ENCODE measurements around the gene TENM3.

DNA sequence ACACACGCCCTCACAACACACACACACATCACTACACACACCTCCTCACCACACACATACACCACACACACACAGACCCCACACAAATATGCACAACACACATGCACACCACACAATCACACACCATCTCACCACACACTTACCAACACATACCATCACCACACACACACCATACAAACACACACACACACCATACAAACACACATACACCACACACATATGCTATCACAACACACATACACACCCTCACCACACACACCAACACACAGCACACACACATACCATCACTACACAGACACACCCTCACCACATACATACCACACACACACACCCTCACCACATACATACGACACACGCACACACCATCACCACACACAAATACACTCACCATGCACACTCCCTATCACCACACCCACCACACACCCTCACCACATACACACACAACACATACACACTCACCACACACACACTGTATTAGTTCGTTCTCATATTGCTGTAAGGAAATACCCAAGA lies 567.0 kb downstream of the TENM3 start:
- TF ChIP-seq, protein P1, sequence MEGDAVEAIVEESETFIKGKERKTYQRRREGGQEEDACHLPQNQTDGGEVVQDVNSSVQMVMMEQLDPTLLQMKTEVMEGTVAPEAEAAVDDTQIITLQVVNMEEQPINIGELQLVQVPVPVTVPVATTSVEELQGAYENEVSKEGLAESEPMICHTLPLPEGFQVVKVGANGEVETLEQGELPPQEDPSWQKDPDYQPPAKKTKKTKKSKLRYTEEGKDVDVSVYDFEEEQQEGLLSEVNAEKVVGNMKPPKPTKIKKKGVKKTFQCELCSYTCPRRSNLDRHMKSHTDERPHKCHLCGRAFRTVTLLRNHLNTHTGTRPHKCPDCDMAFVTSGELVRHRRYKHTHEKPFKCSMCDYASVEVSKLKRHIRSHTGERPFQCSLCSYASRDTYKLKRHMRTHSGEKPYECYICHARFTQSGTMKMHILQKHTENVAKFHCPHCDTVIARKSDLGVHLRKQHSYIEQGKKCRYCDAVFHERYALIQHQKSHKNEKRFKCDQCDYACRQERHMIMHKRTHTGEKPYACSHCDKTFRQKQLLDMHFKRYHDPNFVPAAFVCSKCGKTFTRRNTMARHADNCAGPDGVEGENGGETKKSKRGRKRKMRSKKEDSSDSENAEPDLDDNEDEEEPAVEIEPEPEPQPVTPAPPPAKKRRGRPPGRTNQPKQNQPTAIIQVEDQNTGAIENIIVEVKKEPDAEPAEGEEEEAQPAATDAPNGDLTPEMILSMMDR (IDR thresholded peaks at IDR 0.05), result no peak
- no peak for TF ChIP-seq ZFX (IDR thresholded peaks at IDR 0.05; ENCODE audit: borderline replicate concordance)
